Activated CD8-positive, alpha-beta memory T cell treated with anti-CD3 and anti-CD28 coated beads, Interleukin-2, amount 50 U/mL, for 4 hours (primary cell): Measurements from ENCODE around the gene RNF183.

Experiments used
- DNase-seq: peaks from one replicate; pipeline ENCODE4 v3.0.0-alpha.2; 2020

RNF183 gene, protein sequence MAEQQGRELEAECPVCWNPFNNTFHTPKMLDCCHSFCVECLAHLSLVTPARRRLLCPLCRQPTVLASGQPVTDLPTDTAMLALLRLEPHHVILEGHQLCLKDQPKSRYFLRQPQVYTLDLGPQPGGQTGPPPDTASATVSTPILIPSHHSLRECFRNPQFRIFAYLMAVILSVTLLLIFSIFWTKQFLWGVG

DNA sequence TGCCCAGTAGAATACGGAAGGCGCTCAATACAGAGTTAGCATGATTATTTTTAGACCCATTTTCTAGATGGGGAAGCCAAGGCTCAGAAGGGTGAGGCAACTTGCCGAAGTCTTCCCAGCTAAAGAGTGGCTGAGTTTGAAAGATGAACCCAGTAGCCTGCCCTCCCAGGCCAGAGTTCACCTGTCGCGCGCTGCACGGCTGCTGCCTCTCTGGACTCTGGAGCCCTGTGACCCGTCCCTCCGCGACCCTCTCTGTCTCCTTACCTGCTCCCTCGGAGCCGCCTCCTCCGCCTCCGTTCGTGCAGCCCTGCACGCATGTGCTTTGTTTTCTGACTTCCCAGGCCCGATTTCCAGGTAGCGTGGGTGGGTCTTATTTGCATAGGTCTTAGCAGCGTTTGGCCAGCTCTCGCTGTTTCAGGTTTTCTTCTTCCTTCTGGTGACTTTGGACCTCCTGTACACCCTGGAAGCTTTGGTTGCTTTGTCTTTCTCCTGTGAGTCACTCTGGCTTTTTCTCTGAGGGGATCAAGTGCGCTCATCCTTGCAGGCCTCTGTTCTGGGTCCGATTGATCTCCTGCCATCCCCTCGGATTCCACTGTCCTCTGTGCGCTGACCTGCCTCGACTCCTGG is at the start of gene RNF183:
TSS of gene RNF183 (minus strand) at position 585 of the 627 bp plus-strand sequence. CDS start 5,192 bp downstream, outside the sequence.
- DNase-seq, result no peak

DNA sequence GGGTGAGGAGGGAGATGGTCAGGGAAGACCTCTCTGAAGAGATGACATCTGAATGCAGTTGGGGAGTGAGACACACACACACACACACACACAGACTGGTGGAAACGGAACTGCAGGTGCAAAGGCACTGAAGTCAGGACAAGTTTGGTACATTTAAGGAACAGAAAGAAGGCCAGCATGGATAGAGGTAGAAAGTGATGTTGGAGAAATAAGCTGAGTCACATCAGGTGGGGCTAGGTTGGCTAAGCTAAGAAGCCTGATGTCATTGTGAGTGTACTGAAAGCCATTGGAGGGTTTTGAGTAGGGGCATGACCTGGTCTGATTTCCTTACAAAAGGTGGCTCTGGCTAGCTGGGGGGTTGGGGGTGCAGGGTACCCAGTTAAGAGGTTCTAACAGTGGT is 49.2 kb upstream of the RNF183 start:
- no peak for DNase-seq

DNA sequence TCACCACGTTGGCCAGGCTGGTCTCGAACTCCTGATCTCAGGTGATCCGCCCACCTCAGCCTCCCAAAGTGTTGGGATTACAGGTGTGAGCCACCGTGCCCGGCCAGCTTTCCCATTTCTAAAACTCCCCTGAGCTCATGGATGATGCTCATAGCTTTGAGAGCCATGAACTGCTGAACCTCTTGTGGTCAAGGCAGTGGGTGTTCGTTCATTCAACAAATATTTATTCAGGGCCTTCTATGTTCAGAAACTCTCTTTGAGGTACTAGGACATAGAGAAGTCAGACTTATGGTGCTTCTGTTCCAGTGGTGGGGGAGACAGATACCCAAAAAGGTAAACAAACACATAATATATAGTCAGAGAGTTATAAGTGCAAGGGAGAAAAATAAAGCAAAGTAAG is 48.8 kb upstream of the RNF183 start:
- DNase-seq, result no peak

DNA sequence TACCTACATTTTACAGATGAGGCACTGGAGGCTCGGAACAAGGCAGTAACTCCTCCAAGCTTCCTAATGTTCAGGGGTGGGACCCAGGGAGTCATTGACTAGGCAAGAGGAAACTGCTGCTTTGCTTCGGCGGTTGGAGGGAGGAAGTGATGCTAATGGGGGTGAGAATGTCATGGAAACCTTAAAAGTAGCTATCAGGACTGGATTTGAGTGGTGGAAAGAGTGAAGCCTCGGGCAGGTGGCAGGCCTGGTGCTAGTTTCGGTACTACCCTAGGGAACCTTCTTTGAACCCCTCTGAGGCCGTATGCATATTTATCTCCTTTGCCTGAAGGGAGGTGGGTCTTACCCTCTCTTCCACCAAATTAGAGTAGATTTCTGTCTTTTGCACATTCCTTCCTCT is 47.8 kb upstream of the RNF183 start:
- DNase-seq, result no peak

DNA sequence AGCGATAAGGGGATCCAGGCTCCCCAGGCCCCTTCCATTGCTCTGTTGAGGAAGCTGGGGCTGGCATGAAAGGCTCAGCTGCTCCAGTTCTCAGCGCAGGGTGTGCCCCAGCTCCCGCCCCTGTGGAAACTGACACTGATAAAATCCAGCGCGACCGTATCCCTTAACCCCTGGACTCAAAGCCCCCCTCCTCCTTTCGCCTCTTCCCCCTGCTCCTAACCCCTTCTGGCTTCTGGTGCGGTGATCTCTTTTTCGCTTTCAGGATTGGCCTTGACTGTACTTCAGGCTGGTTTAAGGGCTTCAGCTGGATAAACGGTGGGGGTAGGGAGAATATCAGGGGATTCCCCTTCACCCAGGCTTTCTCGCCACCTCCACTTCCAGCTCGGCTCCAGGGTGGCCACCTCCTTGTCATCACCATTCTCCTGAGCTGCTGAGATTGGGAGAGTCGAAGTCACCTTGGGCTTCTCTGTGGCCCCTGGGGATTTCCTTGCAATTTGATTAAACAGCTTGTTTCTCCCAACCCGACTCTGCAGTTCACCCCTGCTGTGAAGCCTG is 47.0 kb upstream of the RNF183 start:
- no peak for DNase-seq

DNA sequence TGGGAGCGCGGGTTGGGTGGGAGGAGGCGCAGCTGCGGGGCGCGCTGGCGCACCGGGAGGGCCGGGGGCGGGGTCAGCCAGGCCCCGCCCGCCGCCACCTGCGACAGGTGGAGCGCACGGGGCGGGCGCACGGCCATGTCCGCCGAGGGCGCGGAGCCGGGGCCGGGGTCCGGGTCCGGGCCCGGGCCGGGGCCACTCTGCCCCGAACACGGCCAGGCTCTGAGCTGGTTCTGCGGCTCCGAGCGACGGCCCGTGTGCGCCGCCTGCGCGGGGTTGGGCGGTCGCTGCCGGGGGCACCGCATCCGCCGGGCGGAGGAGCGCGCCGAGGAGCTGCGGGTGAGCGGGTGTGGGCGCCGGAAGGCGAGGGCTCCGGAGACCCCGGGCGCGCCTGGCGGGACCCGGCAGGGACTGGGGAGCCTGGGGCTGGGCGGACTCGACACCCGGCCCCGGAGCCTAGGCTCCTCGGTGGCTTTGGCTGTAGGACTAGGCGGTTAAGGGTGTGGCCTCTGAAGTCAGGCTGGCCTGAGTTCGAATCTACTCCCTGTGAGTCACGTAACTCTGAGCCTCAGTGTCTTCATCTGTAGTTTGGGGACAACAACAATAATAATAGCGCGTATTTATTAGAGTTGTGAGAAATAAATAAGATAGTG is 46.4 kb upstream of the RNF183 start, which contains the start of gene BSPRY:
TSS of gene BSPRY (plus strand) at position 97 of the 650 bp plus-strand sequence. CDS start at position 136, 39 bp downstream.
- DNase-seq, result peak; percentile 22

DNA sequence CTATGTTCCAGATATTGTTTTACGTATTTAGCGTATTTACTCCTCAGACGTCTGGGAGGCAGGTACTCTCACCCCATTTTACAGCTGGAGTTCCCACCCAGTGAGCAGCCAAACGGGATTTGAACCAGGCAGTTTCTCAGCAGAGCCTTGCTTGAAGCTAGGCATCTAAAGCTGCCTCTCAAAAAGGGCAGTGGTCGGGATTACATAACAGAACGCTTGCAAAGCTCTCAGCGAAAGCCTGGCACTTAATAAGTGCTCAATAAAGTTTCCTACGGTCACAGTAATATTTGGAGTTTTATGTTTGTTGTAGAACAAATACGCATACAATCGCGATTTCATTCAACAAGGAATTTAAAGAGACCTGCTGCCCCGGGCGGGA is 45.9 kb upstream of the RNF183 start:
- DNase-seq, result no peak

DNA sequence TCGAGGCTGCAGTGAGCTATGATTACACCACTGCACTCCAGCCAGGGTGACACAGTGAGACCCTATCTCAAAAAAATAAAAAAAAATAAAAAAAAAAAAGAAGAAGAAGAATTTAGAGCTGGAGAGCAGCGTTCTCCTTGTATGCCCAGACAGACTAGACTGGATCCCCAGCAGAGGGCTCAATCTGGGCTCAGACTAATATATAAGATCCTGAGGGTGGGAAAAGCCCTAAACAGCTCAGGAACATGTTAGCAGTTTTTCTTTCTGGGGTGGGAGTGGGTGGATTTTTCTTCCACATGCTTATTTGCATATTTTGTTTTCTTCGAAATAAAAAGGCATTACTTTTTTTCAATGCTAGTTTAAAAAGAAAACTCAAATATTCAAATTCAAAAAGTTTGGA is 45.3 kb upstream of the RNF183 start:
- DNase-seq, result no peak

DNA sequence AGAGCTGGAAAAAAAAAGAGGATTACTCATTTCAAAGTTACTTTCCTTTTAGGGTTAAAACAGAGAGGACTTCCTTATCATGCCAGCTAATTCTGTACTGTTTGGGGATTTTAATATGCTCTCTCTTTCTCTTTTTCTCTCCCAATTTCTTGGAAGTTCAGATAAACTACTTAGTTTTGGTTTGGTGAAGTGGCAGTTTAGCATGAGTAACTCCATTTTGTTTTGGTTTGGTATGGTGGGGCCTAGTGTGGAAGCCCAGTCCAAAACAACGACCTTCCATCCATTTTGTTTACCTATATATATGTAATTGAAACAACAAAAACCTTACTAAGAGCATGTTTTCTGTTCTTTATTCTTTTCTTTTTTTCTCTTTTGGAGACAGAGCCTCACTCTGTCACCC is 42.5 kb upstream of the RNF183 start:
- no peak for DNase-seq

DNA sequence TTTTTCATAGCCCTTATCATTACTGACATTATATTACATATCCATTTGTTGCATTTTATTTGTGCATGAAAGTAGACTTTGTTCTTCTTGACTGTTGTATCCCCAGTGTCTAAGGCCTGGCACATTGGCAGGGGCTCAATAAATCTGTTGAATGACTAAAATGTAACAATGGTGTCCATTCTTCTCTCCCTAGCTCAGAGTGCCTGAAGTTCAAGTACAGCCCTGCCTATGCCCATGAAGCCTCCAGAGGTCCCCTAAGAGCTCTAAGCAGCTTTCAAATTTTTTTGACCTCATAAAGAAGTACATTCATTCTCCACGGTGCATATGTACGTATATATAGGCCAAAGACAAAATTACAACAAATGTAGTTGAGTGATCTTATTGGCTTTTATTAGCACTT is 42.0 kb upstream of the RNF183 start:
- no peak for DNase-seq

DNA sequence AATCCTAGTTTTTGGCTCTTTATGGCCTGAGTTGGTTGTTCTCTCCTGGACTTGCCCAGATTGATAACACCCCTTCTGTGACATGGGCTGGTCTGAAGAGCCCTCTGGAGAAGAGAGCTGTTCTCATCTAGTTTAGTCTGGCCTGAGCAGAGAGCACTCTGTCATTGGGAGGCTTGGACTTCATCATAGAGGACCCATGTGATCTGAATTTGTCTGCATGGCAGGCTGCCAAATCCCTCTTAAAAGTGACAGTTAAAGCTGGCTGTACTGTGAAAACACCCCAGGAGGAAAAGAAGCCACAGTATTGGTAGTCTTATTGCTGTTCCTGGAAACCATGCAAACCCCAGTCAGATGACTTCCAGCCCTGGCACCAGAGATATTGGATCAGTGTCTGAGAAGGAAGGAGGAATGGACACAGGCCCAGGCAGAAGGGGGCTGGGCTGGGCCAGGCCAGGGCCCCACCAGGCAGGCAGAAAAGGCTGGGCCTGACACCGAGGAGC is 40.6 kb upstream of the RNF183 start:
- DNase-seq, result no peak

DNA sequence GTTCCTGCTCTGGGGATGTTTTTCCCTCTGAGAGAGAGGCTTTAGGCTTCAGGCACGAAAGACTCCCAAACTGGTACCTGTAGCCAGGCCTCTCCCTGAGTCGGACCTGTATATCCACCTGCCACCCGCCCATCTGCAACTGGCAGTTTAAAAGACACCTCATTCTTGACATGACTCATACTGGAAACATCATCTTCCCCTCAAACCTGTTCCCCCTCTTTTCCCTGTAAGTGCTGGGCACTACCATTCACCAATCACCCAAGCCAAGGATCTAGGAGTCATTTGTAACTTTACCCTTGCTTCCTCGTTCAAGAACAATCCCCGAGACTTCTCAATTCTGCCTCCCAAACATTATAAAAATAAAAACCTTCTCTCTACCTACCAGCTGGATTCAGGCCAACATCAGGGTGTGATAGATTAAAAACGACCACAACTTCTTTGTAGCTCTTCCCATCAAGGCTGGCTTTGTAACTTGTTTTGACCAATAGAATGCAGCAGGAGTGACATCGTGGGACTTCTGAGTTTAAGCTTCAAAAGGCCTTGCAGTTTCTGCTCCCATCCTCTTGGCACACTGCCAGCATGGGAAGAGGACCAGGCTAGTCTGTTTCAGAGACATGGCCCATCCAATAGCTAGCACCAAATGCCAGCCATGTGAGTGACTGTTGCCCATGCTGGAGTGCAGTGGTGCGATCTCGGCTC is 38.7 kb upstream of the RNF183 start:
- DNase-seq, result no peak

DNA sequence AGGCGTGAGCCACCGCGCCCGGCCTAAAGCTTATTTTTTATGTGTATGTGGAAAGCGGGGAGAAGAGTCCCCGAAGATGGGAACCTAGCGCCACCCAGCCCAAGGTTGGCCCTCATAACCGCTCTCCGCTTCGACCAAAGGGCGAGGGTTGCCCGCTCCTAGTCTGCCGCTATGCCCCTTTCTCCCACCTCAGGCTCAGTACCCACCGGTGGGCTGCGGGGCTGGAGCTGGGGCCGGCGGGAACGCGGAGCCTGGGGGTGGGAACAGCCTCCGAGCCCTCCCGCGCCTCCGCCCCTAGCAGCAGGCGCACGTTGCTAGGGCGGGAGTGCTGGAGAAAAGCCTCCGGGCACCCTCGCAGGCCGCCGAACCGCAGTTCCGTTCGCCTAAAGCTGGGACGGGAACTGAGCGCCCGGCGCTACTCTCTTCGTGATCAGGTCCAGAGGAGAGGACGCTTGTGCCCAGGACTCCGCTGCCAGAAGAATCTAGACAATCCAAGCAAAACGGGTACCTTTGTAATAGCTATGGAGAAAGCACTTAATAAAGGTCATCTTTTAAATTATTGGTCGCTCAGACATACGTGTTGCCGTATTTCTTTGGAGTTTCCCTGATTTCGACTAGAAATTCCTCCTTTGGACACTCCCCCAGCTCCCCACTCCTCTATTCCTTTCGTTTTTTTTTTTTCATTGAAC is 37.0 kb upstream of the RNF183 start, which contains the start of gene WDR31:
TSS of gene WDR31 (minus strand) at position 265 of the 689 bp plus-strand sequence. CDS start 8,253 bp downstream, outside the sequence.
- DNase-seq, result peak; percentile 79

DNA sequence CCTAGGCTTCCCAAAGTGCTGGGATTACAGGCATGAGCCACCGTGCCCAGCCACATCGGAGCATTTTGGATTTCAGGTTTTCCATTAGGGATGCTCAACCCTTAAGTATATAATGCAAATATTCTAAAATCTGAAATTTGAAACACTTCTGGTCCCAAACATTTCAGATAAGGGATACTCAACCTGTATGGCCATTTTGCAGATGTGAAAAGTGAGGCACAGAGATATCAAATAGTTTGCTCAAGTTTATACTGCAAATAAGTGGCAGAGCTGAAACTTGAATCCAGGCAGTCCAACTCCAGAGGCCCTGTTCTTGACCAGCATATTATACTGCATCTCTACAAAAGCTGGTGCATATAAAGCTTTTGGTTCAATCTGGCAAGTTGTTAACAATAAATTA is 34.5 kb upstream of the RNF183 start:
- DNase-seq, result no peak

DNA sequence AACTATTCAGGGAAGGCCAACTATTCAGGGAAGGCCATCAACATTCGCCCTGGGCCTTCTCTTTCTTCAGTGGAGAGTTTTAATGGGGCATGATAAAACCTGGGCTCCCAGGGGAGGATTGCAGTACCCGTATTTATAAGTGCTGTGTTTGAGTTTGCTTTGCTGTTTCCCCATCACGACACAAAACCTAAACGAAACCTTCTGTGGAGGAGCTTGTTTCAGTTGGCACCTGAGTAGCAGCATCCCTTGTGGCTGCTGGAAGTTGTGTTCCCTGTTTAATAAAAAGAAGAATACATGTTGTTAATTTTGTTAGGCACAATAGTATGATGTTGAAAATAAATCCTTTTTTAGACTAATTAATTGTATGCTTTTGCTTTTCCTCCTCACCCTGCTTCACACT is 28.6 kb upstream of the RNF183 start:
- no peak for DNase-seq

DNA sequence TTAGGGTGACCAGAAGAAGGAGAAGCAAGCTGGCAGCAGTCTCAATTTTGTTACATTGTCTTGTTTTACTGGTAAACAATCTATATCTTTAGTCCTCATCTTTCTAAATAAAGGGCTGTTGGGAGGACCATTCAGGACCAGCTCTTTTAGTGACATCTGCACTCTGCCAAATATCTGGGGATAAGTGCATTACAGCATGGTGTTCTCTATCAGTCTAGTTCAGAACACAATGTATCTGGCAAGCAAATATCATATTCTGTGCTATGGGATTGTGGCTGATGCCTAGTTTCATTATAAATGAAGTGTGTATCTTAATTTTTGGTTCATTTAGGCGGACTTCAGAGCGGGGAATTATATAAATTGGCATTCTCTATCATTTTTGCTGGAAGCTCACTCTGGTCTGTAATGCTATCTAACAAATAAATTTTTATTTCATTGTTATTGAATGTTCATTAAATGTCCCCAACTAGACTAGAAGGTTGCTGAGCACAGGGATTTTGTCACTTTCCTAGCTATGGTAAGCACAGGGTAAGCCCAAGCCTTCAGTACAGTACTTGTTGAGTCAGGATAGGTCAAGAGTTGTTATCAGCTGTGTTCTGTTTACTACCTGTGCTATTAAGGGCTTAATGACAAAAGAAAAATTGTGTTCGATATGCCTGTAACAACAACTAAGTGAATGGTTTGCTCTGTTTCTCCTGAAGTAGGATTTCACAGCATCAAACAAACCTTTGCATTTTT is 25.0 kb upstream of the RNF183 start:
- DNase-seq, result no peak

DNA sequence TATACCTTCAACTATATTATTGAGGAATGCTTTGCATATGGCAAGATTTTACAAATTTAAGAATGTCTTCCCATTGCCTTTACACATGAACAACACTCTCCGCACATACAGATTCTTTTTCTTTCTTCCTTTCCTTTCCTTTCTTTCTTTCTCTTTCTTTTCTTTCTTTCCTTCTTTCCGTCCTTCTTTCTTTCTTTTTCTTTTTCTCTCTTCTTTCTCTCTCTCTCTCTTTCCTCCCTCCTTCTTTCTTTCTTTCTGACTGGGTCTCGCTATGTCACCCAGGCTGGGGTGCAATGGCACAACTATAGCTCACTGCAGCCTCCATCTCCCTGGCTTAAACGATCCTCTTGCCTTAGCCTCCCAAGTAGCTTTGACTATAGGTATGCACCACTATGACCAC is 23.1 kb upstream of the RNF183 start:
- no peak for DNase-seq

DNA sequence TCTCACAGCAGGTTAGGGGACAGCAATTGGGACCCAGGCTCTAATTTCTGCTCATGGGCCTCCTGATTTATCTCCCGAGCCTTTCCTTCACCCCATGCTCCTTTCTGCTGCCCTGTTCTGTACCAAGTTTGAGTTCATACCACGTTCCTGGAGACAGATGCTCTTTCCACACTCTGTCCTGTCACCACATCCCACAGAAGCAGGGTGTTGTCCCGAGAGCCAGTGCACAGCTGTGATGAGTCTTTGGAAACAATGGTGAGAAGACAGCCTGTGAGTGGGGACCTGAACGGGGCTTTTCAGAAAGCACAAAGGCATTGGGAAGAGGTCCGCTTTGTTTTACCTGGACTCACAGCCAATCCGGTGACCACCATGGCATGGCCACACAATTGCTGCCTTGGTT is 19.5 kb upstream of the RNF183 start:
- DNase-seq, result no peak

DNA sequence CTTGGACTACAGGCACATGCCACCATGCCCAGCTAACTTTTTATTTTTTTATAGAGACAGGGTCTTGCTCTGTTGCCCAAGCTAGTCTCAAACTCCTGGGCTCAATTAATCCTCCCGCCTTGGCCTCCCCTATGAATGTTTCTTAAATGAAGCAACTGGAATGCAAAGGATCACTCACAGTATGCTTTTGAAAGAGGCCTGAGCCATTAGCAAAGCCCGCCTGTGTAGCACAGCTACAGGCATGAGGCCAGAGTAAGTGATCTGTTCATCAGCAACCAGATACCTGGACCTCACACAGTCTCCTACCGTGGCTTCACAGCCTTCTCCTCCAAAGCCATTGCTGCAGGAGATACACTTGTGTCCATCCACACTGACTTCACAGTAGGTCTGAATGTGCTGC is 16.9 kb upstream of the RNF183 start:
- no peak for DNase-seq

DNA sequence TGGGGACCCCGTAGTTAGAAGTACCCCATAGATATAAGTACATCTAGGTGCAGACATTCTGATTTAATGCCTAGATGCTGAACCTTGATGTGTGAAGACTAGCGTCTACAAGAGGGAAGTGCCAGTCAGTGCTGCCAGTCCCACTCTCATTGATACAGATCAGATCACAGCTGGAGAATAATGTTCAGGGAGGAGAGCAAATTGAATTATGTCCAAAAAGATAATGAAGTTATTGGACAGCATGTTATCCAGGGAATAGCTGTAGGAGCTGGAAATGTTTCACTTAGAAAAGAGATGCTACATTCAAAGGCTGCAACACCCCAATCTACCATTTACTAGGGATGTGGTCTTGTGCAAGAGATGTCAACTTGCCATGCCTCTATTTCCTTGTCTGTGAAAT is 15.9 kb upstream of the RNF183 start:
- no peak for DNase-seq

DNA sequence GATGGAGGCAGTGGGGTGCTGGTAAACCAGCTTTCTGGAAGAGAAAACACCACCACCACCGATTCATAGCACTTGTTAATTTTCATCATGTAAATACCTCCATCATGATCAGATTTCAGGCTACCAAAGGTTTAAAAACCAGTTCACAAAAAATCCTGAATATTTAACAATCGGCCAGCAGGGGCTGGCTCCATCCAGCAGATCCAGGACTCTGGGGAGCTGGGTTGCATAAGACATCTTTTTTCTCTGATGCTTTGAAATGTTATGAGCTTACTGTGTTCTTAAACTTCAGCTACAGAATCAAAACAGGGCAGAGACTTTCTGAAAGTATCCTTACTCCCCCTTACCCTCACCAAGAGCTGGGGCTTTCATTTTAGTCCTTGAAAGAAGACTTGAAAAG is 14.6 kb upstream of the RNF183 start:
- DNase-seq, result no peak

DNA sequence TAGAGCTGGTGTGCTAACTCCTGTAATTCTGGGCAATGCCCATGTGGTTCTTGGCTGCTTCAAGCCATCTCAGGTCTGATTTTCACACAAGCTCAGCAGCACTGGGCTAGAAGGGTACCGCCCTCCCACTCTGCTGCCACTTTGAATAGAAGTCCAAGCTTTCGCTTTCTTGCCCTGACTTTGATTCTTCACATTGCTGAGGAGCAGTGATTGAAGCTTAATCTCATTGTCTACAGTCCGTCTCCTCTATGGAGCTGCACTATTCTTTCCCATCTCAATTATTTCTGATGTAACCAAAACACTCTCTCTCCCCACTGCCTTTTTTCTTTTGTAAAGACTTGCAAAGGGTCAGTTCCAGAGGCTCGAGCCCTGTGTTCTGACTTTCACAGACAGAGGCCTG is 12.9 kb upstream of the RNF183 start:
- no peak for DNase-seq
